Panc1 (cell line): ENCODE results near the gene DEFB132. TPM values are rescaled to one million over a fixed set of nuclear protein-coding genes. Genes with fewer than 3 reads are reported as not detected.

Source experiments
- ATAC-seq: fragments of 200-7000 bp; cut with Tn5 transposase; 2 replicates; pipeline ENCODE4 v1.9.1; 2020; ENCODE audit warnings: mild to moderate bottlenecking, moderate library complexity
- BruUV-seq: library from RNA; stranded (reverse); fragments of 400-500 nt; replicated peaks from 2 replicates; lab custom pipeline; 2021; lab: Mats Ljungman, UMichigan
- CTCF ChIA-PET: fragments of 300-600 bp; sonication (Branson Sonifier 250); formaldehyde crosslinking; loops from one replicate; lab custom pipeline; 2022; ENCODE audit warnings: antibody characterized with exemption; lab: Charles Lee
- POLR2A ChIA-PET: fragments of 300-600 bp; sonication (Branson Sonifier 250); formaldehyde crosslinking; loops from one replicate; lab custom pipeline; 2022; ENCODE audit warnings: antibody characterized with exemption; lab: Charles Lee
- DNase-seq: peaks from one replicate; pipeline ENCODE4 v3.0.0-alpha.2; 2010; ENCODE audit warnings: low read depth, low spot score
- H3K27ac ChIP-seq: 2 replicates; pipeline ENCODE4 v1.5.1; 2011; ENCODE audit warnings: mild to moderate bottlenecking, low read length, inconsistent platforms
- H3K27me3 ChIP-seq: fragments of 200-500 bp; sonication (Bioruptor generic); 2 replicates; pipeline ENCODE4 v1.6.0; 2014; ENCODE audit warnings: low read length, inconsistent platforms; ENCODE audit not compliant: control insufficient read depth, insufficient read depth
- H3K36me3 ChIP-seq: fragments of 200-500 bp; sonication (Bioruptor generic); 2 replicates; pipeline ENCODE4 v1.5.1; 2014; ENCODE audit warnings: inconsistent platforms, mild to moderate bottlenecking, low read length, moderate library complexity; ENCODE audit not compliant: control insufficient read depth, insufficient read depth
- H3K4me1 ChIP-seq: 2 replicates; pipeline ENCODE4 v1.5.1; 2011; ENCODE audit warnings: inconsistent platforms, mild to moderate bottlenecking, low read length, moderate library complexity; ENCODE audit not compliant: control insufficient read depth, insufficient read depth
- H3K4me3 ChIP-seq, 2 experiments: 2 replicates each; pipeline ENCODE4 v1.5.1; 2011 to 2012; ENCODE audit warnings: low read depth in 2 of 2, low read length in 2 of 2, mild to moderate bottlenecking in 2 of 2, inconsistent platforms in 1 of 2, moderate library complexity in 1 of 2
- H3K9me3 ChIP-seq: fragments of 200-500 bp; sonication (Bioruptor generic); 2 replicates; pipeline ENCODE4 v1.5.1; 2014; ENCODE audit warnings: low read depth, mild to moderate bottlenecking, inconsistent platforms, low read length, moderate library complexity; ENCODE audit not compliant: control insufficient read depth, insufficient read depth
- CTCF ChIP-seq: fragments of 450-650 bp; IDR thresholded peaks from 2 replicates; pipeline ENCODE4 v1.5.1; 2017; ENCODE audit warnings: mild to moderate bottlenecking
- POLR2AphosphoS5 ChIP-seq: IDR thresholded peaks from 2 replicates; pipeline ENCODE4 v1.6.1; 2012; ENCODE audit warnings: mild to moderate bottlenecking, low read depth, low read length, moderate library complexity
- REST ChIP-seq, 2 experiments: IDR thresholded peaks; 2 replicates each; pipeline ENCODE4 v1.6.1; 2011 to 2012; ENCODE audit warnings: low read depth in 2 of 2, control low read depth in 1 of 2, low read length in 1 of 2, mild to moderate bottlenecking in 1 of 2, moderate library complexity in 1 of 2; ENCODE audit not compliant: insufficient read depth in 1 of 2
- SIN3A ChIP-seq: IDR thresholded peaks from 2 replicates; pipeline ENCODE4 v1.6.1; 2012; ENCODE audit warnings: low read depth, mild to moderate bottlenecking, low read length, moderate library complexity, borderline replicate concordance; ENCODE audit not compliant: insufficient read depth
- TCF7L2 ChIP-seq: IDR thresholded peaks from 2 replicates; pipeline ENCODE4 v1.6.1; 2011; ENCODE audit warnings: mild to moderate bottlenecking, low read depth, low read length, inconsistent platforms
- in situ Hi-C: cut with HindIII; loops from 2 replicates; pipeline ENCODE4 v1.10.0; 2016; ENCODE audit warnings: low sequenced_read_pairs, low pct_unique_long_range_greater_than_20kb
- intact Hi-C: fragments of 100-400 bp; cut with micrococcal nuclease; formaldehyde crosslinking; loops from one replicate; pipeline ENCODE4 v1.10.0; 2022; ENCODE audit not compliant: unreplicated experiment
- total RNA-seq: library from RNA; stranded (reverse); gene quantifications from one replicate; pipeline ENCODE4 v1.2.1, GENCODE V29; 2021; ENCODE audit not compliant: unreplicated experiment

DEFB132 gene
- total RNA-seq, 1 experiment from 2014 or later = 0.10 TPM

GRCh38 chr20:235891-236290 is 21.6 kb upstream of the DEFB132 start:
- peak; percentile 73 for TF ChIP-seq CTCF
- no peak for TF ChIP-seq SIN3A
- intact Hi-C loops (no loop called here), in situ Hi-C loops (no loop called here)
- no TSS peak for BruUV-seq
- DNase-seq = peak; percentile 30
- H3K9me3 ChIP-seq = no peaks in the 10 kb centered on the region
- no peaks in the 10 kb centered on the region for H3K4me1 ChIP-seq
- peaks cover 6% of the 10 kb centered on the region; the same call in 1 of the 2 replicates for H3K27me3 ChIP-seq
- ChIA-PET POLR2A (no interaction called here), CTCF (no interaction called here)
- ATAC-seq = peak; percentile 88
- no peak overlapping the region for H3K4me3 ChIP-seq
- no peaks in the 10 kb centered on the region for H3K36me3 ChIP-seq
- no peak overlapping the region for H3K27ac ChIP-seq

GRCh38 chr20:237489-237888 is 20.0 kb upstream of the DEFB132 start:
- DNase-seq (no peak), ATAC-seq (no peak)
- BruUV-seq = no TSS peak
- H3K4me3 ChIP-seq = no peak overlapping the region
- H3K27ac ChIP-seq = no peak overlapping the region
- intact Hi-C loops = no loop called here
- peaks cover 13% of the 10 kb centered on the region; the same call in 1 of the 2 replicates for H3K27me3 ChIP-seq
- TF ChIP-seq TCF7L2 (no peak), CTCF (no peak), POLR2AphosphoS5 (no peak), REST (IDR thresholded peaks at IDR 0.05; ENCODE audit: insufficient read depth in 1 of 2, low read depth in 2 of 2, low read length in 1 of 2) (no peak), SIN3A (no peak)
- CTCF ChIA-PET = no interaction called here
- in situ Hi-C loops = no loop called here
- H3K4me1 ChIP-seq = no peaks in the 10 kb centered on the region
- H3K36me3 ChIP-seq = no peaks in the 10 kb centered on the region
- H3K9me3 ChIP-seq = no peaks in the 10 kb centered on the region
- POLR2A ChIA-PET = no interaction called here

- CTCF ChIA-PET = no interaction called here
- Histone ChIP-seq H3K4me3 (no peak overlapping the region), H3K36me3 (no peaks in the 10 kb centered on the region), H3K4me1 (no peaks in the 10 kb centered on the region), H3K9me3 (no peaks in the 10 kb centered on the region), H3K27ac (no peak overlapping the region), H3K27me3 (peaks cover 16% of the 10 kb centered on the region; the same call in 1 of the 2 replicates)
- BruUV-seq = no TSS peak
- ATAC-seq (no peak), DNase-seq (no peak)
- in situ Hi-C loops (no loop called here), intact Hi-C loops (no loop called here)
- POLR2A ChIA-PET = no interaction called here
- no peak for TF ChIP-seq CTCF
These were observed 19.6 kb upstream of the DEFB132 start for GRCh38 chr20:237929-238328.
